ENCODE results near the gene UBL3. TPM values are rescaled to one million over a fixed set of nuclear protein-coding genes. Genes with fewer than 3 reads are reported as not detected.

Gene UBL3
- polyA plus RNA-seq, 2 of the 4 experiments (the other 2 are of a cell fraction) = 9.2 to 17.1 TPM

DNA sequence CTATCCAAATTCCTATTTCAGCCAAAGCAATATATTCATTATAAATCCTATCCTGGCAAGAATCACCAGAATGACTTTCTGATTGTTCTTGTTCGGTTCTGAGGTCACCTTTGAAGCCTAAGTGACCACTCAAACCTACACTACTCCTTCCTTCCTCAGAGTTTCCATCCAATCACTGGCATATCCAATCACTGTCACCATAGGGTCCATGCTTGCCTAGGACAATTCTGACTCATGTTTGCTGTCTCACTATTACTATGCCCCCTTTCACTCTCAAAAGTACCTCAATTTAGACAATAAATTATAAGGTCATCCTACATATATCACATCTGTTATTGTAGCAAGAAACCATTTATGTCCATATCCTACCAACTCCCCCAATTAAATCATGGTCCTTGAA is 58.9 kb downstream of the UBL3 start:
- Histone ChIP-seq H3K27ac (no peak overlapping the region), H3K9me3 (no peaks in the 10 kb centered on the region), H3K4me1 (no peaks in the 10 kb centered on the region; the same call in 2 of the 3 replicates), H3K4me3 (no peak overlapping the region), H3K4me2 (no peak overlapping the region)
- ChIA-PET POLR2A (no interaction called here), CTCF (no interaction called here)
- ATAC-seq = no peak
- FAIRE-seq = no peak
- TF ChIP-seq HOXB5 (CRISPR knock-in tag; IDR thresholded peaks at IDR 0.05) (no peak), TFCP2L1 (CRISPR knock-in tag; IDR thresholded peaks at IDR 0.05) (no peak), MYC (IDR thresholded peaks at IDR 0.05; ENCODE audit: borderline replicate concordance, low read length) (no peak), POLR2A (IDR thresholded peaks at IDR 0.05; ENCODE audit: low read length) (no peak), BHLHE40 (IDR thresholded peaks at IDR 0.05; ENCODE audit: low read depth, low read length) (no peak), HOXB13 (CRISPR knock-in tag; IDR thresholded peaks at IDR 0.05; ENCODE audit: low read depth) (no peak)
- DNase-seq (ENCODE audit: low read depth in 1 of 2, low spot score in 1 of 2) = no peak
- 92% methylated on average over 1 of the region's 1 CpG for WGBS (ENCODE audit: missing lambda C conversion rate)

- 100% methylated on average over 1 of the region's 1 CpG for WGBS (ENCODE audit: missing lambda C conversion rate)
- no peaks in the 10 kb centered on the region for H3K9me3 ChIP-seq
- FAIRE-seq (no peak), DNase-seq (ENCODE audit: low read depth in 1 of 2, low spot score in 1 of 2) (no peak), ATAC-seq (no peak)
- TF ChIP-seq FOSB (CRISPR knock-in tag; IDR thresholded peaks at IDR 0.05) (no peak), CEBPB (IDR thresholded peaks at IDR 0.05) (no peak), ZFP36 (IDR thresholded peaks at IDR 0.05; ENCODE audit: borderline replicate concordance, partially characterized antibody) (no peak), POLR2A (IDR thresholded peaks at IDR 0.05; ENCODE audit: low read length) (no peak), HEYL (CRISPR knock-in tag; IDR thresholded peaks at IDR 0.05) (no peak), CHD2 (IDR thresholded peaks at IDR 0.05; ENCODE audit: low read length, partially characterized antibody) (no peak), KDM1A (IDR thresholded peaks at IDR 0.05; ENCODE audit: low read depth) (no peak), MAZ (IDR thresholded peaks at IDR 0.05; ENCODE audit: borderline replicate concordance, low read depth, low read length) (no peak), NFE2L2 (conservative IDR thresholded peaks at IDR 0.05; ENCODE audit: low read length) (no peak)
- TF ChIP-seq, protein P1, sequence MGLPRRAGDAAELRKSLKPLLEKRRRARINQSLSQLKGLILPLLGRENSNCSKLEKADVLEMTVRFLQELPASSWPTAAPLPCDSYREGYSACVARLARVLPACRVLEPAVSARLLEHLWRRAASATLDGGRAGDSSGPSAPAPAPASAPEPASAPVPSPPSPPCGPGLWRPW (IDR thresholded peaks at IDR 0.05) = no peak
- TF ChIP-seq, protein P2, sequence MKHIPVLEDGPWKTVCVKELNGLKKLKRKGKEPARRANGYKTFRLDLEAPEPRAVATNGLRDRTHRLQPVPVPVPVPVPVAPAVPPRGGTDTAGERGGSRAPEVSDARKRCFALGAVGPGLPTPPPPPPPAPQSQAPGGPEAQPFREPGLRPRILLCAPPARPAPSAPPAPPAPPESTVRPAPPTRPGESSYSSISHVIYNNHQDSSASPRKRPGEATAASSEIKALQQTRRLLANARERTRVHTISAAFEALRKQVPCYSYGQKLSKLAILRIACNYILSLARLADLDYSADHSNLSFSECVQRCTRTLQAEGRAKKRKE (CRISPR knock-in tag; IDR thresholded peaks at IDR 0.05; ENCODE audit: low read depth) = no peak
- no peak overlapping the region for H3K27ac ChIP-seq
- H3K4me3 ChIP-seq = no peak overlapping the region
- ChIA-PET POLR2A (no interaction called here), CTCF (interaction anchor here (1.6 to 1.9 kb wide), 2 partner anchors 326 to 329 kb away, joined by 4 to 7 read pairs; no protein-coding TSS in a partner anchor)
- H3K4me1 ChIP-seq = peaks cover 9% of the 10 kb centered on the region
- no peak overlapping the region for H3K4me2 ChIP-seq
These were observed 63.7 kb downstream of the UBL3 start for GRCh38 chr13:29786698-29787097.

GRCh38 chr13:29785978-29786377 is 64.4 kb downstream of the UBL3 start:
- H3K4me1 ChIP-seq = peaks cover 9% of the 10 kb centered on the region
- no peak for DNase-seq (ENCODE audit: low read depth in 1 of 2, low spot score in 1 of 2)
- no peaks in the 10 kb centered on the region for H3K9me3 ChIP-seq
- peak overlapping the region; percentile 44; the same call in 1 of the 3 replicates for H3K4me2 ChIP-seq
- no peak overlapping the region for H3K4me3 ChIP-seq
- H3K27ac ChIP-seq = no peak overlapping the region
- POLR2A ChIA-PET = no interaction called here
- no peak for FAIRE-seq
- TF ChIP-seq MAFK (IDR thresholded peaks at IDR 0.05; ENCODE audit: partially characterized antibody) = peak; percentile 8
- TF ChIP-seq EP300 (IDR thresholded peaks at IDR 0.05) = no peak
- TF ChIP-seq NPAS2 (CRISPR knock-in tag; IDR thresholded peaks at IDR 0.05; ENCODE audit: borderline replicate concordance) = no peak
- CTCF ChIA-PET = interaction anchor here (1.6 to 1.9 kb wide), 2 partner anchors 327 to 329 kb away, joined by 4 to 7 read pairs; no protein-coding TSS in a partner anchor
- ATAC-seq = no peak

GRCh38 chr13:29782798-29783197 is 67.6 kb downstream of the UBL3 start:
- TF ChIP-seq RNF2 (IDR thresholded peaks at IDR 0.05; ENCODE audit: borderline replicate concordance, low read depth) (no peak), RCOR1 (IDR thresholded peaks at IDR 0.05; ENCODE audit: low read depth, low read length) (no peak), RARB (CRISPR knock-in tag; IDR thresholded peaks at IDR 0.05) (no peak), MAZ (IDR thresholded peaks at IDR 0.05; ENCODE audit: borderline replicate concordance, low read depth, low read length) (no peak), CBX8 (IDR thresholded peaks at IDR 0.05) (no peak)
- no peak overlapping the region for H3K27ac ChIP-seq
- POLR2A ChIA-PET = no interaction called here
- no peak overlapping the region for H3K4me2 ChIP-seq
- no peak overlapping the region for H3K4me3 ChIP-seq
- ATAC-seq = no peak
- DNase-seq (ENCODE audit: low read depth in 1 of 2, low spot score in 1 of 2) = no peak
- no peaks in the 10 kb centered on the region for H3K9me3 ChIP-seq
- CTCF ChIA-PET = interaction anchor here (1.0 kb wide), 1 partner anchor 141 kb away, joined by 4 read pairs; no protein-coding TSS in a partner anchor
- H3K4me1 ChIP-seq = peaks cover 9% of the 10 kb centered on the region
- WGBS (ENCODE audit: missing lambda C conversion rate) = 95% methylated on average over 1 of the region's 1 CpG
- no peak for FAIRE-seq
